Adrenal gland (tissue), 5 donors: ENCODE measurements around the gene JUND.

Experiments used
- CTCF ChIP-seq, 6 experiments: fragments of 450-650 bp in 4 of 6; fragments of 200-600 bp in 2 of 6; sonication (generic) in 1 of 6; IDR thresholded peaks; 1 replicate in 5 of 6; 2 replicates in 1 of 6; pipeline versions ENCODE4 v1.5.1 to v1.8.0; 2016 to 2021; ENCODE audit warnings: antibody characterized with exemption in 6 of 6, mild to moderate bottlenecking in 2 of 6, moderate library complexity in 1 of 6
- POLR2A ChIP-seq, 2 donors: fragments of 450-650 bp; IDR thresholded peaks; one replicate each; pipeline ENCODE4 v1.6.1; 2017; ENCODE audit warnings: antibody characterized with exemption in 2 of 2, mild to moderate bottlenecking in 2 of 2, moderate library complexity in 1 of 2
- donor health status: DM: no; HTN: no; CAD: no.

DNA sequence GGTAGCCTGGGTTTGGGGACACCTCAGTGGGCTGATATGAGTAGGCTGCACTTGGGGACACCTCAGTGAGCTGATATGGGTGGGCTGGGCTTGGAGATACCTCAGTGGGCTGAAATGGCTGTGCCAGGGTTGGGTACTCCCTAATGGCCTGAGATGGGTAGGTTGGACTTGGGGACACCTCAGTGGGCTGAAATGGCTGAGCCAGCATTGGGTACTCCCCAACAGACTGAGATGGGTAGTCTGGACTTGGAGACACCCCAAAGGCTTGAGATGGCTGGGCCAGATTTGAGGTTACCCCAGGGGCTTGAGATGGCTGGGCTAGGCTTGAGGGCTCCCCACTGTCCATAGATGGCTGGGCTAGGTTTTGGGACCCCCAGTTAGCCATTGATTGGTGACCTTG, 19.3 kb downstream of the JUND start:
- TF ChIP-seq CTCF (IDR thresholded peaks at IDR 0.05) = no peak
- no peak for TF ChIP-seq POLR2A (IDR thresholded peaks at IDR 0.05)
